GM18868 (cell line): Measurements from ENCODE around the gene ELMOD1.
A peak's percentile ranks its signal among the peaks of the same experiment; 100 is the strongest.

ENCODE experiments used
- ATAC-seq: cut with Tn5 transposase; IDR thresholded peaks from one replicate; pipeline ENCODE4 v1.9.1; 2021; ENCODE audit warnings: mild to moderate bottlenecking, moderate library complexity; ENCODE audit not compliant: unreplicated experiment

The ELMOD1 gene

DNA sequence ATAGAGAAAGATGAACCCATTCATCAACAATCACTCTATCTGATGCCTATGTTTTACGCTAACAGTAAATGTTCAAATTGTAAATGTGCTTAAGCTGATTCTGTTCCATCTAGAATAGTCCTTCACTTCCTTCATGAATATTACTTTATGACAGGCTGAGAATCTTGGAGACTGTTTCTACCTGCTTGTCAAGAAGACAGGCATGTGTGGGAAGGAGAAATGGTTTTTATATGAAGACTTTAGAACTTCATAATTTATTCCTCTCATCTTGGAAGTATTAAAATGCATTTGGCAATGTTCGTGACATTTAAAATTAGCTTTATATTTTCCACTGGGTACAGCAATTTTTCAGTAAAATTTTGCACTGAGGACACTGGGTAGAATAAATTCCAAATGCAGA, 41.0 kb downstream of the ELMOD1 start:
- no peak for ATAC-seq

DNA sequence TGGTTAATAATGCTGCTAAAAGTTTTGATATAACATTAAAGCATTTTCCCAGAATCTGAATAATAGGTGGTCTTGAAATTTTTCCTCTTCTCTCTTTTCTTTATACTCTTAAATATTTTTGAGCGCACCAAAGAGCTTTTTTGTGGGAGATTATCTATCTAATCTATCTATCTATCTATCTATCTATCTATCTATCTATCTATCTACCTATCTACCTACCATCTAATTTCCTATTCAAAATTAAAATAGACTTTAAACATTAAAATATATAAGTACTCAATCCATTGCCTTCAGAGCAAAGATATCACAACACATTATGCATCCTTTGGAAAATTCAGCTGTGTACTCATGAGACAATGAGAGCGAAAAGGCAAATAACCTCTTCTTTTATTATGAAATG, 55.8 kb downstream of the ELMOD1 start:
- no peak for ATAC-seq

DNA sequence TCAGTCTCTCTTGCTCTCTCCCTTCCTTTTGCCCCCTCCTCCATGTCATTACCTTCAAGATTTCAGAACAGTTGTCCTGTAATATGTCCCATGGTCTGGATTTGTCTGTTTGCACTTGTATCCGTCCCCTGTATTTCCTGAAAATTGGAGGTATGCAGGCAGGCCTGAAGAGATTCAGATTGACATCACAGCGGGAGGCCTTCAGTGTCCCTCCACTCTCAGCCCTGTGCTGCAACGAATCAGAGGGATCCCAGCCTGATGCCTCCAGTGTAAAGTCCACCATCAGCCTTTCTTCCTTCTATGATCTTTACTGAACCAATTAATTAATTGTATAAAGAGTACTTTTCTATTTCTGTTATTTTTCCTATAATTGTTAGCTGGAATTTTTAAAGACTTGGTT, 57.3 kb downstream of the ELMOD1 start:
- ATAC-seq: no peak

DNA sequence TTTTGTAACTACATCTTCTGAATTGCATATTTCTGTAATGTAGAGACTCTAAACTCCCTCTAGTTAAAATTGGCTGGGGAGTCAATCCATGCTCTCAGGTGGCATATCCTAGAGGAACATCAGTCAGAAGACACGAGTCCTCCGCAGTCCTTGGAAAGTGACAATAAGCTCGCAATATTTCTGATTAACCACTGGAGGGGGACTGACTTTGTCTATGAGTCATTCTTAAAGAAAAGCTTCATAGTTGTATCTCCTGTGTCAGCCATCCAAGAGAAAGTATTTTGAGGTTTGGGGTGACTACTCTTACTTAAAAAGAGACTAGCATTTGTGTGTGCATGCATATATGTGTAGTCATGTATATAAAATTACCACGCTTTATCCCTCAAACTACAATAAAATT, 60.7 kb downstream of the ELMOD1 start:
- ATAC-seq: no peak

DNA sequence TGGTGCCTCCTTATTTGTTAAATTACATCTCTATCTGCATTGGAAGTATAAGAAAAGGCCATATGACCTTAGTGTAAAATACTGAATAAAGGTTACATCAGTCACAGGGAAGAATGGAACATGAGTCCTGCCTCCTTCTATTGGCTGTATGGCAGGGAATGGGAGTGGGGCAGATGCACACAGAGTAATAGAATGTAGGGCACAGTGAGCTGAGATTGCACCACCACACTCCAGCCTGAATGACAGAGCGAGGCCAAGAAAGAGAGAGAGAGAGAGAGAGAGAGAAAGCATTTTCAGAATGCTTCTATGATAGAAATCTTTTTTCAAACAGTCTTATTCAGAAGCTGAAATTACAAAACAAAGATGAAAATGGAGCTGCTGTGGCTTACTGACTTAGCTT, 62.1 kb downstream of the ELMOD1 start:
- no peak for ATAC-seq

DNA sequence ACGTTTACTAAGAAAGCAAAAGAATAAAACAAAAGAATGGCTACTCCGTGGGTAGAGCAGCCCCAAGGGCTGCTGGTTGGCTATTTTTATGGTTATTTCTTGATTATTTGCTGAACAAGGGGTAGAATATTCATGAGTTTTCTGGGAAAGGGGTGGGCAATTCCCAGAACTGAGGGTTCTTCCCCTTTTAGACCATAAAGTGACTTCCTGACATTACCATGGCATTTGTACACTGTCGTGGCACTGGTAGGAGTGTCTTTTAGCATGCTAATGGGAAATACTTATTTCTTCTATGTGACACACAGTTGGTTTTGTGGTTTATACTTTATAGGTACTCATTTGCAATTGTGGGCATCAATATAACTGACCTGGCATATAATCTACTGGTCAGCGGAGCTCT, 64.7 kb downstream of the ELMOD1 start:
- ATAC-seq: no peak

DNA sequence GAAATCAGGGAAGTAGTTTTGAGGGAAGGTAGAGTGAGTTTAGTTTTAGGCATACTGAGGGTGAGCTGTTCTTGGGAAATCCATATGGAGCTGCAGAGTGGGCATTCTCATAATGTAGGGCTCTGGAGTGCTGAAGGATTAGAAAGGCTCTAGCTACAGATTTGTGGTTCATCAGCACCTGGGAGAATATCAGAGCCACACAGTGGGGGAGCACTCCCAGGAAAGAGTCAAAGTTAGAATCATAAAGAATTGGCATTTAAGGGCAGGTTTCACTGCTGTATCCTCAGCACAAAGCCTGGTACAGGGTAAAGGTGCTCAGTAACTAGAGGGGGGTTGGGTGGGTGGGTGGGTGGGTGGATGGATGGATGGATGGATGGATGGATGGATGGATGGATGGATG, 68.4 kb downstream of the ELMOD1 start:
- ATAC-seq: no peak

DNA sequence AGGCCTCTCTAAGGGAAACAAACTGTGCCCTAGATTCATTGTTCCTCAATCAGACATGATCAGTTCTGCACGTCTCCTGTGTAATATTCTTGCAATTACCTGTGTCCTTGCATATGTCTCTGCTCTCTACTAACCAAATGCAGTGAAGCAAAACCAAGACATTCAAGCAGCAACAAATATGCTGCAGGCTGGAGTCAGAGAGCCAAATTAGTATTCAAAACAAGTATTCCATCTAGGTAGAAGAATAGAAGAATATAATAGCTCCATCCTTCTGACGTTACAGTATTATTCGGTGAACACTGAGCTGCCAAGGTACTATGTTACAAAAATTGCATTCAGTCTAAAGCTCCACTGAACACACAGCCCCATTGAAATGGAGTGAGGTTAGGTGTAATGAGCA, 69.1 kb downstream of the ELMOD1 start:
- no peak for ATAC-seq

DNA sequence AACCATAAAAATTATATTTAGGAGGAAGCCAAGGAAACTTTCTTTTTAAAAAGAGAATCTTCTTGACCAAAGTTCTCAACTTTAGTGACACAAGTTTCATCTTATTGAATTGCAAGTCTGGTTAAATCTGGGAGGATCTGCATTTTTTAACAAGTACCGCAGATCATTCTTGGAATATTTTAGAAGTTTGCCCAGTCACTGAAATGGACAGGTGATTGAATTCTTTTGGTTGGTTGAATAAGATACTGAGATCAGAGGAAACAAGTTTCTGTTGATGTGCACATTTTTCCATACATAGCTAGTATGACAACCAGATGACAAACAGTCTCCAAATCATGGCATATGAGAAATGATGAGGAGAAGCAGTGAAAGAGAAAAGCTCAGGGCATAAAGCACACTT, 70.7 kb downstream of the ELMOD1 start:
- ATAC-seq: no peak

DNA sequence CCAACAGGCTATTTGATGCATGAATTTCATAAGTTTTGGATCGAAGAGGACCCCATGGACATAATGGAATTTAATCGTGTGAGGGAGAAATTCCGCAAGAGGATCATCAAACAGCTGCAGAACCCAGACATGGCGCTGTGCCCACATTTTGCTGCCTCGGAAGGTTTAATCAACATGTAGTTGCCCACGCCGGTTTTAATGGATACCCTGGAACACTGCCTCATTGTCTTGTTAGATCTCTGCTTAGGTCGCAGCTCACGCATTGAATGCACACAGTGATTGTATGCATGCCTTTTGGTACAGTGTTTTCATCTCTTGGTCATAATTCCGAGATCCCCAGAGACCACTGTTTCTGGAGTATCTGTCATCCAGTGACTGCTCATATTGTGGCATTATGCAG, 74.1 kb downstream of the ELMOD1 start:
- ATAC-seq: no peak

DNA sequence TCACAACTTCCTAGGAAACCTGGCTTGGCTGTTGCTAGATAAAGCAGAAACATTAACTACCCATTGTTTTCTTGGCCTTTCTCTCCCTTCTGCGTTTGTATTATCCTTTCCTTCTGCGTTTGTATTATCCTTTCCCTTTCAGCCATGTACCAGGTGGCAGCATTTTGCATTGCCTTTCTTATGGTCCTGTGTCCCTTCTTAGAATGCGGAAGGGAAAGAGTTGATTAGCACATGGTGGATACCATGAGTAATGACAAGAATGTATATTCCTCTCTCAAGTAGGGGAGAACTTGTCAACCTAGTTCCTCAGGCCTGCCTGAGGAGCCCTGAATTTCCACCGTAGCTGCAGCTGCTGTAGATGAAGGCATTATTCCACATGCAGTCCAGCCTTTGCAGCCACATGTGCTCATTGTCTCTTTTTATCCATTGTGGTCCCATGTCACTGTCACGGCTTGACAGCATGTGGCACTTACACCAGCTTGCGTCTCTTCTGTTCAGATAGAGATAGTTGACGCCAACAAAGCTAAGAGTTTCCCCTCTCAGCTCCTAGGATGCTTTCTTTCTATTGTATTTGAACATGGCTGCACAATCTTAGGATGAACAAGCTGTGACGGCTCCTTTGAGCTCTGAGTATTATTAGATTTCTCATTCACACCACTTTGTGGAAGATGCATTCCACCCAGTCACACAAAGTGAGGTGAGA, 76.1 kb downstream of the ELMOD1 start:
- no peak for ATAC-seq

DNA sequence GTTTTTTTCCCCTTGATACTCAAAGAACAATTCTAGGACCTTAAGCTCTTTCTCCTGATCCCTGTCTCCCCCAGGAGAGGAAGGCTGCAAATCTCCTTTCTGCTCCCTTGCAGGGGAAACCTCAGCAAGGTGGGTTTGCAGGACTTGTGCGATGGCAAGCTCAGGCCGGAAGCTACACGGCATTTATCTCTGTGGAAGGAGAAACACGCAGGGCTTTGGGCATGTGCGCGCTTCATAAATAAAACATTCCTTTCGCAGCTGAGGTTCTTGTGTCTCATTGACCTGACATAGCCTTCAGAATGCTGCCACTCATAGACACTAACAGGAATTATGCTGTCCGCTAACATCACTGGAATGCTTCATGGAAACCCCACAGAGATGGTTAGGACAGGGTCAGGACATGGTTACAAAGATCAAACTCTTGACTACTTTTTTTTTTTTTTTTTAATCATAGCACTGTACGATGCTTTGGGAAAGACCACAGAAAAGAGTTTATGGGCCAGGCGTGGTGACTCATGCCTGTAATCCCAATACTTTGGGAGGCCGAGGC, 78.3 kb downstream of the ELMOD1 start:
- no peak for ATAC-seq

DNA sequence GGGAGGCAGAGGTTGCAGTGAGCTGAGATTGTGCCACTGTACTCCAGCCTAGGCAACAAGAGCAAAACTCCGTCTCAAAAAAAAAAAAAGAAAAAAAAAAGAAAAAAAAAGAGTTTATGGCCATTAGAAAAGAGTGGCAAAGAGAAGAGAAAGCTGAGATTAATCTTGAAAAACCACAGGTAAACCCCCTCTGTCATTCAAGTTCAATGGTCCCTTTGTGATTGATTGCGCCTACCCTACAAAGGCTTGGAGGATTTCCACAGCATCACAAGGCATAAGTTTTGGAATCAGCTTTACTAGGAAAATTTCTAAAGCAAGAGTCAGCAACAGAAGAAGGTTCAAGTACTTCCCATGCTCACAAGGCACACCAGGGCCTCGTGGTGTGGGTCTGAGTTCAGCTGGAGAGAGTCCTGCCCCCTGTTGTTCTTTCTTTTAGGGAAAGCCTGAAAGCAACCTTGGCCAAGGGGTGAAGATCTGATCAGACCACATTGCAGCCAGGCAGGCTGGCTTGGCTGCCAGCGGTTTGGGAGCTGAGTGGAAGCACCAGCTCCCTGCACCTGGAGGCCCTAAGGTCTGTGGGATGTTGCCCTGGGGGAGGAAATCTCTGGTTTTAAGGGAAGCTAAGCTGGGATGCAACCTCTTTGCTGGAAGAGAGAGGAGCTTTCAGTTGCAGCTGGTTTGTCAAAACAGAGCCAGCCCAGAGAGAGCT, 79.1 kb downstream of the ELMOD1 start:
- no peak for ATAC-seq

DNA sequence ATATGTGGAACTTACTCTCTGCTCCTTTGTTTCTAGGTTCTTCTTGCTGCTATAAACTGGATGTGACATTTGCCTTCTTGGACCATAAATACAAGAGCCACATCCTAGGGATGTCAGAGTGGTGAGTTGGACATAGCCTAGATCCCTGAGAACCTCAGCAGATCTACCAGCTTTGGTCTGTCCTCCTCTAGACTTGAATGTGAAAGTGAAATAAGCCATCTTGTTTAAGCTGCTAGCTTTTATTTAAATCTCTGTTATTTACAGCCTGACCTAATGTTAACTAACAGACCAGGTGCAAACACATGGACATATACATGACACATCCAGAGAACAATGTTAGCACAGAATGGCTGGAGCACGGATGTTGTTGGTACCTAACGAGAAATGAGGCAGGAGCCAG, 85.0 kb downstream of the ELMOD1 start:
- ATAC-seq: no peak

DNA sequence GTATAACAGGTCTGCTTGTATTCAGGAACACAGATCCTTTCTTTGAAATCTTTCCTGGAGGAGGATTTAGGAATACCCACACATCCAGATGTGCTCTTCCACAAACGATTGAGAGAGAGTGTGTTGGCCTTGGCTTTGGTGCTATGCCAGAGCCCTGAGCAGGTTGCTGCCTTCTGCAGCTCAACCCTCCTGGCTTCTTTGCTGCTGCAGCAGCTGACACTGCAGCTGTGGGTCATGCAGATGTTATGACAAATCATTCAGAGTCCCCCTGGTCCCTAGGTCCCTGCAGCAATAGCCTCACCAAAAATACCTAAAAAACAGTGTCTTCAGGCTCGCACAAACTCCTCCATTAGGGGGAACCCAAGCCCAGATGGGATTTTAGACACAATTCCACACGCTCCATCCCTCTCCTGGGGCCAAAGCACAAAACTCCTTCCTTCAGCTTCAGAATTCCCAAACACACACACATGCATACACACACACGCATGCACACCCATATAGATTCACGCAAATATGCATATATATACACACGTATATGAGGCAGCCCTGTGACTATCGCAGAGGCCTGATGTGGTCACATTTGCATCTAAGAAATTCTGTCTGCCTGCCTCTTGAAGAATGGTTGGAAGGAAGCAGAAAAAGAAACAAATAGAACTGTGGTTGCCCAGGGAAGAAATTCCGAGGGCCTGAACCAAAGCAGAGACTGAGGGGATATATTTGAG, 85.5 kb downstream of the ELMOD1 start:
- no peak for ATAC-seq

DNA sequence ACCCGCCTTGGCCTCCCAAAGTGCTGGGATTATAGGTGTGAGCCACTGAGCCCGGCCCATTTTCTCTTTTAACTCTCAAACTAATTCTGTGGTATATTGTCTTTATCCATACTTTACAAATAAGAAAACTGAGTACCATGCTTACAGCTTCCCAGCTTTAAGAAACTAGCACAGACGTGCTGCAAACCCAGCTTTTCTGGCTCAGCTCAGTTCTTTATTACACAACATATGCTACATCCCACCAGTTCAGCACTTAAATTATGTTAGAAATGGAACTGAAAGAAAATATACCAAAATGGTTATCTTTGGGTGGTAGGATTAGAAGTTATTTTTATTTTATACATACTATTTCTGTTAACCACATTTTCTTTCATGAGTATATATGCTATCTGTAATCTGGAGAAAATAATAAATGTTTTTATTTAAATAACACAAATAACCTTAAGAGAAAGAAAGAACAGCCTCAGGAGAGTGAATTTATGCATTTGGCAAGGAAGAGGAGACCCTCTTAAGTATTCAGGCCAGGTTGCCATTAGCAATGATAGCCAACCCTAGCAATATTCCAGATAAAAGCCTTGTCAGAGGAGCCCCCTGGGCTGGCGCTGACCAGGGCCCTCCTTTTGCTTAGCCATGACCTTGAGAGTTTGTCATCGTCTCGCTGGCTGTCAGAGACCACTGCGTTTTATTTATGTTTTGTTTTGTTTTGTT, 87.1 kb downstream of the ELMOD1 start:
- ATAC-seq: no peak

DNA sequence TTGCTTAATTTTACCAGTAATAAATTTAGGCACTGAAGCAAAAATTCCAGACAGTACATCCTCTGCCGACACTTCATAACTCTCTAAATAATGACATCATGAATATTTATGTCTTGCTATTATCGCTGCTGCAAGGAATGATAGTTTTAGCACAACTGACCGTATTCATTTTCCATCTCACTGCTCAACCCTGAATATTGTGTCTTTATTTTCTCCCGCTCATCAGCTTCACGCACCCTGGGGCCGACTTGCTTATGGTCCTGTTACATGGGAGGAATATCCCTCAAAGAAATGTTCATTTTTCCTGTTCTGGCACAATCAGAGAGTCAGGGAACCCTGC, 87.7 kb downstream of the ELMOD1 start:
- no peak for ATAC-seq

DNA sequence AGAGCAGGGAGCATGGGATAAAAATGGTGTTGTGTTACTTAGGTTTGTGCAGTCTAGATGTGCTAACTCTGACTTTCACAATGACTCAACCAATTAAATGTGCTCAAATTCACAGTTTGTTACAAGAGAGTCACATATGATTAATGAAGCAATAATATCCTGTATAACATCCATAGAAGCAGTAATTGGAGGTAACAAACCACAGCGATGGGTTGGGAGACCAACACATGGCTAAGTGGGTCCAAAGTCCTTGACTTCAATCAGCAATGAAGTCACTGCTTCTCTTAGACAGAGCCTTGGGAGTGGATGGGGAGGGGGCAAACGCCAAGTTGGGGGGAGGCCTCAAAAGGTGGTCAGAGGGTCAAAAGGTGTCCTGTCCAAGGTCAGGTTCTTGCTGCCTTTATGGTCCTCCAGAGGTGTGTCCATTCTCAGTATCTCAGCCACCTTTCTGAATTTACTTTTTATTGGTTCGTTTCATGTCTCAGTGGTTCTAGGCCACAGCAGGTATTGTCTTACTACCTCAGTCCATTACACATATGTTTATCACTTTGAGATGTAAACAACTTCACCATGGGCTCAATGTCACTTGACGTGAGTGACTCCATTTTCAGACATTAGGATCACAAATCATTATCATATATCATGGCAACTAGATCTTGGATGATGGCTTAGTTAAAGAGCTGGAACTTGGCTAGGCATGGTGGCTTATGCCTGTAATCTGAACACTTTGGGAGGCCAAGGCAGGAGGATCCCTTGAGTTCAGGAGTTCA, 88.5 kb downstream of the ELMOD1 start:
- peak; percentile 68 for ATAC-seq

DNA sequence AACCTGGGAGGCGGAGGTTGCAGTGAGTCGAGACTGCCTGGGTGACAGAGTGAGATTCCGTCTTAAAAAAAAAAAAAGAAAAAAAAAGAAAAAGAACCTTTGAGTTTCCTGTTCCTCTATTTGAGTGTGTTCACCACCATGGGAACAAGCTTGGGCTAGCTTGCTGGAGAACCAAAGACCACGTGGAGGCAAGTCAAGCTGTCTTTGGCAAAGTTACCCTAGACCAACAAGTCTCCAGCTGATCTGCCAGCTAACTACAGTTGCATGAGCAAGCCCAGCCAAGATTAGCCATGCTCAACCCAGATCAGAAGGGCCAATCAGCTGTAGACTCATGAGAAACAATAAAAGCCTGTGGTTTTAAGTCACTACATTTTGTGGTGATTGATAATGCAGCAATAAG, 91.2 kb downstream of the ELMOD1 start:
- no peak for ATAC-seq

DNA sequence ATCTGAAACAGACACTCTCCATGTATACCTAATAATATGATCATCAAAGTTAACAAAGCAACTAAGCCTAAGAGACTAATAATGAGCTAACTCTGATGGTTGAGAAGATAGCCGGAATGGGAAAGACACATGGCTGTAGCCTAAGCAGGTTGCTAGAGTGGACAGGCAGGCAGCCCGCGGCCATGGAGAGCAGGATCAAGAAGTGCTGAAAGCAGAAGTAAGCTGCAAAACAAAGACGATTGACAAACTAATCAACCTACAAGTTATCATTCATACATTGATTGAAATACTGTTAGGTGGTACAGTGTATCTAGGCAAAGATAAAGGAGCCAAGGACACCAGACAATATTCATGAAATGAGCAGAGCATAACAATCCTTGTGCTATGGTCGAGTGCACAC, 91.6 kb downstream of the ELMOD1 start:
- ATAC-seq: no peak

DNA sequence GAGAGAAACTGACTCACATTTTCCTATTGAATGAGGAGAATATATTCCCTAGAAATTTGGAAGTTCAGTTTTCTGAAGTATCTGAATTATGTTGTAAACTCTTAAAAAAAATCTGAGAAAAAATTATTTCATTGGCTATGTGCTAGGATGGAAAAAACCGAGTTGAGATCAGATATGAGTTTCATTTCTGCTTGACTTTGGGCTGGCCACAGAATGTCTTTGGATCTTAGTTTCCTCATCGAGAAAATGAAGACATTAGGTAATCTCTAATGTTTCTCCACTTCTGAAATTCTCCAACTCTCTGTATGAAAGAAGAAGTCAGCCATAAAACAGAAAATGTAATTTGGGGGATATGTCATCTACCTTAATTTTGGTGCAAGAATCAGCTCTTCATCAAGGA, 92.1 kb downstream of the ELMOD1 start:
- no peak for ATAC-seq
